HG03097 (cell line): ENCODE results near the gene ARHGEF2.
A peak's percentile ranks its signal among the peaks of the same experiment; 100 is the strongest.

Experiments used
- ATAC-seq: cut with Tn5 transposase; IDR thresholded peaks from one replicate; pipeline ENCODE4 v1.9.1; 2021; ENCODE audit not compliant: unreplicated experiment, low FRiP score

ARHGEF2 gene

DNA sequence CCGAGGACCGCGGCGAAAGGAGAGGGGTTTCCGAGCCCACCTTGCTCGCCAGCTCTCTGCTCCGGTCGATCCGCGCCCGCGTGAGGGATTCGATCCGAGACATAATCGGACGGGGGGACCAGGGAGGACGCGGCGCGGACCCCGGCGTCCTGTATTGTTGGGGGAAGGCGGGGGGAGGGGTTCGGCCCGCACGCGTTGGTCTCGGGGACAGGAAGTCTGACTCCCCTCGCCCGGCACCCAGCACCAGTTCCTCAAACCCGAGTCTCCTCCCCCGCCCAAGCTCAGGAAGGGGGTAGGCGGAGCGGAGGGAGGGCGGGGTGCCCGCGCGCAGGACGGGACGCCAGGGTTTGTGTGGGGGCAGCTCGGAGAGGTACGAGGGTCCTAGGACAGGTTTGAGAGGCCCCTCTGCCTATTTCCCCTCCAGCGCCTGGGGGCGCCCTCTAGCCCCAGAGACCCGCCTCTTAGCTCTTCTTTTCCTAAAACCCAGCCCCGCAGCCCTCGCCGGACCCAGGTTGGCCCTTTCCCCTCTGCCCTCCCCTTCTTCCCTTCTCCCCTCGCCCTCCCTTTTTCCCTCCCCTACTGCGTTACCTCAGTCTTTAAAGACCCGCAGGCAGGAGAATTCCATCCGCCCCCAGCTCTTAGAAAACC is at the start of gene ARHGEF2:
Gene ARHGEF2 (minus strand): TSS at position 223 of the 648 bp plus-strand sequence. CDS start 120 bp downstream, at position 103.
- peak; percentile 32 for ATAC-seq

- no peak for ATAC-seq
Observed at GRCh38 chr1:156026588-156026987, 48.2 kb upstream of the ARHGEF2 start.

- no peak for ATAC-seq
Observed at GRCh38 chr1:156025876-156026275, 47.5 kb upstream of the ARHGEF2 start.

DNA sequence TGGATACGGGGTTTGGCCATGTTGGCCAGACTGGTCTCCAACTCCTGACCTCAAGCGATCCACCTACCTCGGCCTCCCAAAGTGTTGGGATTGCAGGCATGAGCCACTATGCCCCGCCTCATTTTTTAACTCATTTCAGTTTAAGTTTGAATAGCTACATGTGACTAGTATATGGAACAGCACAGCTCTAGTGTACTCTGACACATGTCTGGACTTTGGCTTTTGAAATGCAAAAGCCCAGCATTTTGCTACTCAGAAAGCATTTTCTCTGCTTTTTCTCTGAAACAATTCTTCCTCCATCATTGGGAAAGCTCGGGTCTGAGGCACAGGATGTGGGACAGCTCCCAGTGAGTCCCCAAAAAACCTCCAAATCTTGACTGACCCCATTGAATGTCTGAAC is 46.5 kb upstream of the ARHGEF2 start:
- no peak for ATAC-seq

GRCh38 chr1:156021954-156022353 is 43.6 kb upstream of the ARHGEF2 start:
- ATAC-seq = no peak

DNA sequence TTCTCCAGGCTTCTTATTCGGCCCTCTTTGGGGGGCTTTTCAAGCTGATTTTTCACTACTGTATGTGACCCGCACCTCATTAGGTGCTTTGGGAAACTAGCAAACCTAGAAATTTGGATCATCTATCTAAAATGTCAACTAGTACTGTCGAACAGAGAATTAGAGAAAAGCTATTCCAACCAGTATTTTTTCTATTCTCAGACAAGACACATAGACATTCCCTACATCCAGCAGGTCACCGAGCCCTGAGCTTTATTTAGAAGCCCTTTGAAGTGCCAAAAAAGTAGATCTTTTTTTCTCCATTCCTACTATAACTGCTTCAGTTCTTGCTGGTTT is 42.7 kb upstream of the ARHGEF2 start:
- no peak for ATAC-seq

DNA sequence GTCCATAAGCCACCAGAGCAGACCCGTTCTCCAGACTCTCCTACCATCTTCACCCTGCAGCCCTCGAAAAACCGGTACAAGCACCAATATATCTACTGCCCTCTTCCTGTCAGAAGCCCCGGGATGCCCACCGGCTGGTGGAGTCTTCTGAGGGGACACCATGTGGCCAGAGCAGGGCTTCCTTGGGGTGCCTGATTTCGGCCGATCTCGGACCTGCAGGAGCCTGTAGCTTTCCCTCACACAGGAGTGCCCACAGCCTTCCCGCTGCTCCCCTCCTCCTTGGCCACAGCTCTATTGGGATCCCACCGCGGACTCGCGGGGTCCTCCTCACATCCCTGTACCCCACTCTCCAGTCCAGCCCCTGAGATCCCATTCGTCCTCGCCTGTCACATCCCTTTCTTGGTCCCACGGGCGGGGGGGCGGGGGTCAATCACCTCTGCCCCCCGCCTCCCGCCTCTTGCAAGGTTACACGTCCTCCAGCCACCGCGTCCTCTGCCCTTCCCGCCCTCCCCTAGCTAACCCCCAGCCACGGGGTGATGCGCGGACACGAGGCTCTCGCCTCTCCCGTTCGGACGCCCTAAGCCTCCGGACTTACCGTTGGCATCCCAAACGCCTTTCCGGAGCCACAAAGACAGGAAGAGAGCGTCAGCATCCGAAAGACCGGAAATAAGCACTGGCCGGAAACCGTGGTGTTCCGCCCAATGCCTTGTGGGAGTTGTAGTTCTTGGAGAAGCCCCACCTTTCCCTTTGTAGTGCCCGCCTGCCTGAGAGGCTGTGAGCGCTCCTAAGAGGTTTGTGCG is 42.1 kb upstream of the ARHGEF2 start, which contains the start of gene SSR2:
Gene SSR2 (minus strand): TSS at position 659 of the 800 bp plus-strand sequence. CDS start 784 bp downstream, outside the sequence.
- peak; percentile 90 for ATAC-seq

- ATAC-seq = no peak
Observed at GRCh38 chr1:156019946-156020292, 41.6 kb upstream of the ARHGEF2 start.

DNA sequence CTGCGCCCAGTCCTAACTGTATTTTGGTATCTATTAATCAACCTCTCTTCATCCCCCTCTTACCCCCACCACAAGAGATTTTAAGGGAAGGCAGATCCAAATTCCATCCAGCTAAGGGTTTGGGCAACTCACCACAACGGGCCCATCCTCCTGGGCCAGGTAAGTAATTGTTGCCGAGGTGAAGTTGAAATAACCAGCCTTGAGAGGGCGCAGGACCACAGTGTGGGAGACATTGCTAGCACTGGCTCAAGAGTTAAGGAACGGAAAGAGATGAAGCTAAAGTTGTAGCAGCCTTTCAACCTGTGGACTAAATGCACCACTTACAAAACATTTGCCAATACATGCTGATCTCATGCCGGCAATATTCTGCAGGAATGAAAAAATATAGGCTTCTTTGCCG is 36.5 kb upstream of the ARHGEF2 start:
- ATAC-seq = no peak

- peak; percentile 71 for ATAC-seq
Observed at GRCh38 chr1:156012051-156012817, 33.9 kb upstream of the ARHGEF2 start.

DNA sequence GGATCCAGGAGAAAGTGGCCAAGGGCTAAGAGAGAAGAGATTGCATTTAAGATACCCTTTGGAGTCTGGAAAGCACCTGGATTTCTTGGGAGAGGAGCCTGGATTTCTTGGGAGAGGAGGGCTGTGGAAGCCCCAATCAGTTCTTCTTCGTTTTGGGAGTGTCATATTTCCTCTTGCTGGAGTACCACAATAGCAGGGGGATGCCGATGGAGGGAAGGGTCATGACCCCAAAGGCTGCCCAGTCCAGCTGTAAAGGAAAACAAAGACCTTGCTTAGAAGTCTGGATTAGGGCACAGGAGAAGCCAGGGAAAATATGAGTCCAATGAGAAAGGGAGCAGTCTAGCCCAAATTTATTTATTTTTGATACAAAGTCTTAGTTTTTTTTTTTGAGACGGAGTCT is 31.1 kb upstream of the ARHGEF2 start:
- ATAC-seq = no peak

- ATAC-seq = no peak
Observed at GRCh38 chr1:156006666-156007376, 28.5 kb upstream of the ARHGEF2 start.

- no peak for ATAC-seq
Observed at GRCh38 chr1:156004843-156005584, 26.7 kb upstream of the ARHGEF2 start.

GRCh38 chr1:156003923-156004188 is 25.5 kb upstream of the ARHGEF2 start:
- no peak for ATAC-seq

DNA sequence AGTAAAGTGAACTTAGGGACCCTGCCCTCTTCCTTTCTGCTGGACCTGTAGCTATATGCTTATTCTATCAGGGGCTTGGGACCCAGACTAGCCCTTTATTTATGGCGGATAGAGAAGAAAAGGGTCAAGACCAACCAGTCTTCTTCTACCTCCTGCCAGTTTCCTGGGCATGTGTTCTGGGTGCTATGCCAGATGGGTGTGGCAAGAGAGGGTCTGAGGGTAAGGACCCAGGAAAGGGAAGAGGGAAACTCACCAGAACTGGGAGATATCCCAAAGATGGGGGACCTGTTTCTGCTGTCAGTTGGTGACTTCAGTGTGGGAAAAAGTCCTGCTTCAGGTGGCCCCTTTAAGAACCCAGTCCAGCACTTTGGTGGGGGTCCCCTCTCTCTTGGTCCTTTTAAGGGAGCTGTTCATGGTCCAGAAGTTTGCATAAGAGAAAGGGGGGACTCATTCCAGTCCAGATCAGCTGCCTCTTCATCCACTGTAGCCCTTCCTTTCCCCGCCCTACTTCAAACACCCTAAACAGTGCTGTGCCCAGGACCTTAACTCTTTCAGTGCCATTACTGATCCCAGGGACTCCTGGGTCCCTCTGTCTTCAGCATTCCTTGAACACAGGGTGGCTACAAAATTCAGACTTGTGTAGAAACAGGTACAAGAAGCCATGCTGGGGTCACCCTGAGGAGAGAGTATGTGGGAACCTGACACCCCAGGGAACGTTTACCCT is 24.0 kb upstream of the ARHGEF2 start:
- no peak for ATAC-seq

DNA sequence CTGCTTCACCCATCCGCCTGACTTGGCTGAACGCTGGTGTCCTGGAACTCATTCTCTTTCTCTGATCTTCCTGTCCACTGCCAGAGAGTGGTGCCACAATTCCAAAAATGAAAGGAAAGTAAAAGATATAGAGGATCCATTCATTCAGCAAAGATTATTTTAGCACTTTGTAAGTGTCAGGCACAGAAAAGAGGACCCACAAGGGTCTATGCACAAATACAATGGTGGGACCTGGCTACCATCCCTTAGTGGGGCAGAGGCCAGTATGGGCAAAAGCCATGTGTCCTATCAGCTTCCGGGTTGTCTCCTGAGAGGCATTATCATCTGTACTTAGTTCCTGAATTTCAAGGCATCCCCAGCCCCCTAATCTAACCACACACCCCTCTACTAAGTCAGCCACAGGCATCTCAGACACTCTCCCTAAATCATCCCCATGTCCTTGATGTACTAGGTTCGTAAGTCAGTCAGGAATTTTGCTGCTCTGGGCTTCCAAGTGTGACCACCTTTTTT is 23.4 kb upstream of the ARHGEF2 start:
- ATAC-seq = no peak

GRCh38 chr1:156001021-156001661 is 22.8 kb upstream of the ARHGEF2 start:
- ATAC-seq = no peak

DNA sequence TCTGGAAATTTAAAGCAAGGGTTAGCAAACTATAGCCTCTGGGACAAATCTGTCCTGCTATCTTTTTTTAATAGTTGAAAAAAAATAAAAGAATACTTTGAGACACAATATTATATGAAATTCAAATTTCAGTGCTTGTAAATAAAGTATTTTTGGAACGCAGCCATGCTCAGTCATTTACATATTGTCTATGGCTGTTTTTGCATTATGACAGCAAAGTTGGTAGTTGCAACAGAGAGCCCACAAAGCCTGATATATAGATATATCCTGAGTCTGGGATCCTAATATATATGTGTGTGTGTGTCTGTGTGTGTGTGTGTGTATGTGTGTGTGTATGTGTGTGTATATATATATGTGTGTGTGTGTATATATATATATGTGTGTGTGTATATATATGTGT is 21.6 kb upstream of the ARHGEF2 start:
- ATAC-seq = no peak

DNA sequence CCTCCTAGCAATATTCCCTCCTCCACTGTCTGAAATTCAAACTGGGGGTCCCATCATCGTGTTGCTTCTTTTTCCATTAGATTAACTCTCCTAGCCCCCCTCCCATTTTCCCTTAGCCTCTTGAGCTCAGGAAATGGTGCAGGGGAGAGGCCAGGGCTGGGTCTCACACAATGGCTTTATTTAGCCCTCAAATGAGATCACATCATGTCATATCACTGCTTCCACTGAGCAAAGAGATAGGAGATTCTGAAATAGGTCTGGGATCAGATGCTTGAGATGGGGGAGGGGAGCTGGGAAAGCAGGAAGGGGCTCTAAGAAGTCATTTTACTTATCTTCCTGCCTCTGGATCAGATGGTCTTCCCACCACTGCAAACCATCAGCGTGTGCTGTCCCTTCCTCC is 17.8 kb upstream of the ARHGEF2 start:
- no peak for ATAC-seq
